ENCODE results near the gene AFAP1L1. TPM values are rescaled to one million over a fixed set of nuclear protein-coding genes. Genes with fewer than 3 reads are reported as not detected.
A peak's percentile ranks its signal among the peaks of the same experiment; 100 is the strongest.

Gene AFAP1L1
- total and polyA plus RNA-seq, 2 of the 13 experiments (the other 11 are each of a cell fraction or from before 2014, with no cell fraction given), result 0.38 to 1.0 TPM

DNA sequence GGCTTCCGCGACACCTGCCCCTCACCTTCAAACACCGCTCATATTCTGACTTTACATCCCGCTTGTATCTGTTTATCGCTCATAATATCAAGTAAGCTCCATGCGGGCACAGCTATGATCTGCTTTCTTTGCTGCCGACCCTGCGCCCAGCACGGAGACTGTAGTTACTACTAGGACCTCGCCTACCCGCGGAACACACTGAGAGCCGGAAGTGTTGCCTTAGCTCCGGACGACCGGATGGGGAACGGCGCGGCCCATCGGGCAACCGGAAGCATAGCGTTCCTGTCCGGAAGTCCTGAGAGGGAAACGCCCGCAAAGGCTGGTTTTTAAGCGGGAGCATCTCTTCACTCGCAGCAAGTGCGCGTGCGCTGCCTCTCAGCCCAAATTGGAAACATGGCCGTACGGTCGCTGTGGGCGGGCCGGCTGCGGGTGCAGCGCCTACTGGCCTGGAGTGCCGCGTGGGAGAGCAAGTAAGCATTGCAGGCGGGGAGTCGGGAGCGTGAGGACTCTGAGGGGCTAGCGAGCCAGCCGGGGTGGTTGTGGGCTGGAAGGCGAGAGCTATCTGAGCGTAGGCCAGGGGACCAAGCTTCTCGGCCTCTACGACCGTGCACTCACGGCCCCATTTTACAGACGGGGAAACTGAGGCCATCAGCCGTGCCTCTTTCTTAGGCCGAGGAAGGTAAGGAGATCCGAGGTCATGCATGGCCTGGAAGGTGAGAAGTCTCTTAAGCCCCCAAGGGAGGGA lies 73.7 kb downstream of the AFAP1L1 start, which contains the start of gene GRPEL2 (continued):
- TF ChIP-seq, protein P1, sequence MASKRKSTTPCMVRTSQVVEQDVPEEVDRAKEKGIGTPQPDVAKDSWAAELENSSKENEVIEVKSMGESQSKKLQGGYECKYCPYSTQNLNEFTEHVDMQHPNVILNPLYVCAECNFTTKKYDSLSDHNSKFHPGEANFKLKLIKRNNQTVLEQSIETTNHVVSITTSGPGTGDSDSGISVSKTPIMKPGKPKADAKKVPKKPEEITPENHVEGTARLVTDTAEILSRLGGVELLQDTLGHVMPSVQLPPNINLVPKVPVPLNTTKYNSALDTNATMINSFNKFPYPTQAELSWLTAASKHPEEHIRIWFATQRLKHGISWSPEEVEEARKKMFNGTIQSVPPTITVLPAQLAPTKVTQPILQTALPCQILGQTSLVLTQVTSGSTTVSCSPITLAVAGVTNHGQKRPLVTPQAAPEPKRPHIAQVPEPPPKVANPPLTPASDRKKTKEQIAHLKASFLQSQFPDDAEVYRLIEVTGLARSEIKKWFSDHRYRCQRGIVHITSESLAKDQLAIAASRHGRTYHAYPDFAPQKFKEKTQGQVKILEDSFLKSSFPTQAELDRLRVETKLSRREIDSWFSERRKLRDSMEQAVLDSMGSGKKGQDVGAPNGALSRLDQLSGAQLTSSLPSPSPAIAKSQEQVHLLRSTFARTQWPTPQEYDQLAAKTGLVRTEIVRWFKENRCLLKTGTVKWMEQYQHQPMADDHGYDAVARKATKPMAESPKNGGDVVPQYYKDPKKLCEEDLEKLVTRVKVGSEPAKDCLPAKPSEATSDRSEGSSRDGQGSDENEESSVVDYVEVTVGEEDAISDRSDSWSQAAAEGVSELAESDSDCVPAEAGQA (IDR thresholded peaks at IDR 0.05; ENCODE audit: low read depth), result peak; percentile 79
- TF ChIP-seq, protein P1 (CRISPR knock-in tag; IDR thresholded peaks at IDR 0.05; ENCODE audit: borderline replicate concordance), result no peak; the same call in 1 of the 2 replicates
- TF ChIP-seq, protein P2, sequence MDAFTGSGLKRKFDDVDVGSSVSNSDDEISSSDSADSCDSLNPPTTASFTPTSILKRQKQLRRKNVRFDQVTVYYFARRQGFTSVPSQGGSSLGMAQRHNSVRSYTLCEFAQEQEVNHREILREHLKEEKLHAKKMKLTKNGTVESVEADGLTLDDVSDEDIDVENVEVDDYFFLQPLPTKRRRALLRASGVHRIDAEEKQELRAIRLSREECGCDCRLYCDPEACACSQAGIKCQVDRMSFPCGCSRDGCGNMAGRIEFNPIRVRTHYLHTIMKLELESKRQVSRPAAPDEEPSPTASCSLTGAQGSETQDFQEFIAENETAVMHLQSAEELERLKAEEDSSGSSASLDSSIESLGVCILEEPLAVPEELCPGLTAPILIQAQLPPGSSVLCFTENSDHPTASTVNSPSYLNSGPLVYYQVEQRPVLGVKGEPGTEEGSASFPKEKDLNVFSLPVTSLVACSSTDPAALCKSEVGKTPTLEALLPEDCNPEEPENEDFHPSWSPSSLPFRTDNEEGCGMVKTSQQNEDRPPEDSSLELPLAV (CRISPR knock-in tag; conservative IDR thresholded peaks at IDR 0.05; ENCODE audit: low read depth), result no peak
- TF ChIP-seq ONECUT2 (CRISPR knock-in tag; IDR thresholded peaks at IDR 0.05) (no peak), TBX2 (CRISPR knock-in tag; IDR thresholded peaks at IDR 0.05; ENCODE audit: borderline replicate concordance) (peak; percentile 56), ZNF451 (CRISPR knock-in tag; IDR thresholded peaks at IDR 0.05) (0 out of 2 replicates have a peak, but pooled peaks have one; percentile 52), ZNF605 (CRISPR knock-in tag; IDR thresholded peaks at IDR 0.05) (peak; percentile 90), KLF6 (CRISPR knock-in tag; IDR thresholded peaks at IDR 0.05) (0 out of 2 replicates have a peak, but pooled peaks have one; percentile 44)
- TF ChIP-seq, protein P3, sequence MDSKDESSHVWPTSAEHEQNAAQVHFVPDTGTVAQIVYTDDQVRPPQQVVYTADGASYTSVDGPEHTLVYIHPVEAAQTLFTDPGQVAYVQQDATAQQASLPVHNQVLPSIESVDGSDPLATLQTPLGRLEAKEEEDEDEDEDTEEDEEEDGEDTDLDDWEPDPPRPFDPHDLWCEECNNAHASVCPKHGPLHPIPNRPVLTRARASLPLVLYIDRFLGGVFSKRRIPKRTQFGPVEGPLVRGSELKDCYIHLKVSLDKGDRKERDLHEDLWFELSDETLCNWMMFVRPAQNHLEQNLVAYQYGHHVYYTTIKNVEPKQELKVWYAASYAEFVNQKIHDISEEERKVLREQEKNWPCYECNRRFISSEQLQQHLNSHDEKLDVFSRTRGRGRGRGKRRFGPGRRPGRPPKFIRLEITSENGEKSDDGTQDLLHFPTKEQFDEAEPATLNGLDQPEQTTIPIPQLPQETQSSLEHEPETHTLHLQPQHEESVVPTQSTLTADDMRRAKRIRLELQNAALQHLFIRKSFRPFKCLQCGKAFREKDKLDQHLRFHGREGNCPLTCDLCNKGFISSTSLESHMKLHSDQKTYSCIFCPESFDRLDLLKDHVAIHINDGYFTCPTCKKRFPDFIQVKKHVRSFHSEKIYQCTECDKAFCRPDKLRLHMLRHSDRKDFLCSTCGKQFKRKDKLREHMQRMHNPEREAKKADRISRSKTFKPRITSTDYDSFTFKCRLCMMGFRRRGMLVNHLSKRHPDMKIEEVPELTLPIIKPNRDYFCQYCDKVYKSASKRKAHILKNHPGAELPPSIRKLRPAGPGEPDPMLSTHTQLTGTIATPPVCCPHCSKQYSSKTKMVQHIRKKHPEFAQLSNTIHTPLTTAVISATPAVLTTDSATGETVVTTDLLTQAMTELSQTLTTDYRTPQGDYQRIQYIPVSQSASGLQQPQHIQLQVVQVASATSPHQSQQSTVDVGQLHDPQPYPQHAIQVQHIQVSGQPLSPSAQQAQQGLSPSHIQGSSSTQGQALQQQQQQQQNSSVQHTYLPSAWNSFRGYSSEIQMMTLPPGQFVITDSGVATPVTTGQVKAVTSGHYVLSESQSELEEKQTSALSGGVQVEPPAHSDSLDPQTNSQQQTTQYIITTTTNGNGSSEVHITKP (CRISPR knock-in tag; IDR thresholded peaks at IDR 0.05; ENCODE audit: low read depth), result peak; percentile 86; the same call in 1 of the 2 replicates
- TF ChIP-seq, protein P4, sequence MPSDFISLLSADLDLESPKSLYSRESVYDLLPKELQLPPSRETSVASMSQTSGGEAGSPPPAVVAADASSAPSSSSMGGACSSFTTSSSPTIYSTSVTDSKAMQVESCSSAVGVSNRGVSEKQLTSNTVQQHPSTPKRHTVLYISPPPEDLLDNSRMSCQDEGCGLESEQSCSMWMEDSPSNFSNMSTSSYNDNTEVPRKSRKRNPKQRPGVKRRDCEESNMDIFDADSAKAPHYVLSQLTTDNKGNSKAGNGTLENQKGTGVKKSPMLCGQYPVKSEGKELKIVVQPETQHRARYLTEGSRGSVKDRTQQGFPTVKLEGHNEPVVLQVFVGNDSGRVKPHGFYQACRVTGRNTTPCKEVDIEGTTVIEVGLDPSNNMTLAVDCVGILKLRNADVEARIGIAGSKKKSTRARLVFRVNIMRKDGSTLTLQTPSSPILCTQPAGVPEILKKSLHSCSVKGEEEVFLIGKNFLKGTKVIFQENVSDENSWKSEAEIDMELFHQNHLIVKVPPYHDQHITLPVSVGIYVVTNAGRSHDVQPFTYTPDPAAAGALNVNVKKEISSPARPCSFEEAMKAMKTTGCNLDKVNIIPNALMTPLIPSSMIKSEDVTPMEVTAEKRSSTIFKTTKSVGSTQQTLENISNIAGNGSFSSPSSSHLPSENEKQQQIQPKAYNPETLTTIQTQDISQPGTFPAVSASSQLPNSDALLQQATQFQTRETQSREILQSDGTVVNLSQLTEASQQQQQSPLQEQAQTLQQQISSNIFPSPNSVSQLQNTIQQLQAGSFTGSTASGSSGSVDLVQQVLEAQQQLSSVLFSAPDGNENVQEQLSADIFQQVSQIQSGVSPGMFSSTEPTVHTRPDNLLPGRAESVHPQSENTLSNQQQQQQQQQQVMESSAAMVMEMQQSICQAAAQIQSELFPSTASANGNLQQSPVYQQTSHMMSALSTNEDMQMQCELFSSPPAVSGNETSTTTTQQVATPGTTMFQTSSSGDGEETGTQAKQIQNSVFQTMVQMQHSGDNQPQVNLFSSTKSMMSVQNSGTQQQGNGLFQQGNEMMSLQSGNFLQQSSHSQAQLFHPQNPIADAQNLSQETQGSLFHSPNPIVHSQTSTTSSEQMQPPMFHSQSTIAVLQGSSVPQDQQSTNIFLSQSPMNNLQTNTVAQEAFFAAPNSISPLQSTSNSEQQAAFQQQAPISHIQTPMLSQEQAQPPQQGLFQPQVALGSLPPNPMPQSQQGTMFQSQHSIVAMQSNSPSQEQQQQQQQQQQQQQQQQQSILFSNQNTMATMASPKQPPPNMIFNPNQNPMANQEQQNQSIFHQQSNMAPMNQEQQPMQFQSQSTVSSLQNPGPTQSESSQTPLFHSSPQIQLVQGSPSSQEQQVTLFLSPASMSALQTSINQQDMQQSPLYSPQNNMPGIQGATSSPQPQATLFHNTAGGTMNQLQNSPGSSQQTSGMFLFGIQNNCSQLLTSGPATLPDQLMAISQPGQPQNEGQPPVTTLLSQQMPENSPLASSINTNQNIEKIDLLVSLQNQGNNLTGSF (CRISPR knock-in tag; IDR thresholded peaks at IDR 0.05), result 0 out of 2 replicates have a peak, but pooled peaks have one; percentile 9

Measured in HepG2 (cell line).